GM23248 (cell line): ENCODE data around the gene GABBR2.
"Not testable (repeated sequence)": the region's sequence is repeated elsewhere in the genome, so short reads cannot be mapped to it uniquely, and the experiment has no call there.

Experiments used
- EZH2 ChIP-seq: fragments of 200-600 bp; sonication (generic); IDR thresholded peaks from 2 replicates; pipeline ENCODE4 v1.6.1; 2018; ENCODE audit warnings: antibody characterized with exemption, mild to moderate bottlenecking; ENCODE audit not compliant: insufficient read depth, poor library complexity, severe bottlenecking
- EZH2phosphoT487 ChIP-seq: fragments of 200-600 bp; sonication (generic); IDR thresholded peaks from 2 replicates; pipeline ENCODE4 v1.6.1; 2018; ENCODE audit warnings: antibody characterized with exemption, moderate library complexity, mild to moderate bottlenecking, low read depth; ENCODE audit not compliant: insufficient read depth

DNA sequence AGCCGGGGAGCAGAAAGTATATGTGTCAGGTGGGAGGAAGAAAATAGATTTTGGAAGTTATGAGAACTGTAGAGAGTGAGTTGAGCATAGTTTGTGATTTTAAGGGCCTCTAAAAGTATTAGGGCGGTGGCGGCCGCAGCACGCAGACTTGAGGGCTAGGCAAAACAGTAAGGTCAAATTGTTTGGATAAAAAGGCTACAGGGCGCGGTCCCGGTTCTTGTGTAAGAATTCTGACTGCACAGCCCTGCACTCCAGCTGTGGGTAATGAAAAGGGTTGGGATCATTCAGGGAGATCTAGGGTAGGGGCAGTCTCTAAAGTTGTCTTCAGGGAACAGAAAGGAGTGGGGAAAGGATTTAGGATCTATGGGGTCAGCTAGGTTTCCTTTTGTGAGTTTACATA lies 441.2 kb downstream of the GABBR2 start:
- TF ChIP-seq EZH2phosphoT487, EZH2: not testable (repeated sequence)
